NOMO-1 treated with dmso at 0.1 percent for 144 hours (cell line): Measurements from ENCODE around the gene CYFIP1.

Source experiments
- DNase-seq: peaks from one replicate; lab custom pipeline; 2025; ENCODE audit not compliant: unreplicated experiment; lab: John Stamatoyannopoulos, UW

CYFIP1 gene

DNA sequence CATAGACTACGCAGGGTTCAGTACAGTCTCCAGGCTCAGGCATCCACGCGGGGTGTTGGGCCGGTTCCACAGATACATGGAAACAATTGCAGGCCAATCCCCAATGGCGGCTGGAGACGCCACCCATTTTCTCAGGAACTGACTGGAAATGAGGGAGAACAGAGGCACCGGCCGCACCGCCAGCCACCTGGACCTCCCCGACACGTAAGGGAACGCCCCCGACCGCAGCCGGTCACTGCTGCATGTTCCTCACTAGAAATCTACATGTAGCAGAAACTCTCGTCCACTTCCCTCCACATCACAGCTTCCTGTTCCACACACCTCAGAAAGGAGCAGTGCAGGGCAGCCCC lies 29.2 kb downstream of the CYFIP1 start:
- DNase-seq = no peak

DNA sequence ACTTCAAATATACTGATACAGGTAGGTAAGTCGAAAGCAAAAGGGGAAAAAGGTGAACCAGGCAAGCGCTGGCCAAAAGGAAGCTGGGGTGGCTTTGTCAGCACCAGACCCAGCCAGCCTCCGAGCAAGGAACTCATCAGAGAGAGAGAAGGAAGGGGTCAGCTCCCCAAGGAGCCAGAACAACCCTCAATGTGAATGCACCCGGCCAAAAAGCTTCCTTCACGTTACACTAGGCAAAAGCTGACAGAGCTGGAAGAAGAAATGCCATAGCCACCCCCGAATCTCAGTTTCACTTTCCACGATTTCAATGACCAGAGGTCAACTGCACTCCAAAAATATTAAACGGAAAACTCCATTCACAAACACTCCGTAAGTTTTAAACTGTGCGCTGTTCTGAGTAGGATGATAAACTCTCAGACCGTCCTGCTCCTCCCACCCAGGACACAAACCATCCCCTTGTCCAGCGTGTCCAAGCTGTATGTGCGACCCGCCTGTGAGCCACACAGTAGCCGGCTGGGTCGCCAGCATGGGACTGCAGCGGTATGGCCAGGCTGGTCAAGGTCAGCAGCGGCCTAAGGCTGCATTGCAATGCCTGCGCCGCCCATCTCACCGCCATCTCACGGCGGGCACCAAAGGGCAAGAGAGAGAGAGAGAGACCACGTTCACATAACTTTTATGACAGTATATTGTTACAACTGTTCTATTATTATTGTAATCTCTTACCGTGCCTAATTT lies 29.7 kb downstream of the CYFIP1 start:
- no peak for DNase-seq

DNA sequence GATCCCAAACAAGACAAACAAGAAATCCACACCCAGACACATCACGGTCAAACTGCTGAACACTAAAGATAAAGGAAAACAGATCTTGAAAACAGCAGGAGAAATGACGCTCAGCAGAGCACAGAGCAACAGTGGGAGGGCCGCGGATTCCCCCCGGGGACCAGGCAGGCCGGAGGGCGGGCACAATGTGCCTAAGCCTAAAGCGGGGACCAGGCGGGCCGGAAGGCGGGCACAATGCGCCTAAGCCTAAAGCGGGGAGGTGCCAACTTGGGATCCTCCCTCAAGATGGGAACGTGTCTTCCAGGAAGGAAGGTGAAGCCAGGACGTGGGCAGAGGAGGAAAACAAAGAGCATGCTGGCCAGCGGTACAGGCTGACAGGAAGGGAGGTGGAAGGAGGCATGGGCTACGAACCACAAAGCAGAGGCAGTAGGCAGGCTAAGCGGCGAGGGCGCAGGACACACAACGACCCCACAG lies 31.1 kb downstream of the CYFIP1 start:
- DNase-seq = no peak

DNA sequence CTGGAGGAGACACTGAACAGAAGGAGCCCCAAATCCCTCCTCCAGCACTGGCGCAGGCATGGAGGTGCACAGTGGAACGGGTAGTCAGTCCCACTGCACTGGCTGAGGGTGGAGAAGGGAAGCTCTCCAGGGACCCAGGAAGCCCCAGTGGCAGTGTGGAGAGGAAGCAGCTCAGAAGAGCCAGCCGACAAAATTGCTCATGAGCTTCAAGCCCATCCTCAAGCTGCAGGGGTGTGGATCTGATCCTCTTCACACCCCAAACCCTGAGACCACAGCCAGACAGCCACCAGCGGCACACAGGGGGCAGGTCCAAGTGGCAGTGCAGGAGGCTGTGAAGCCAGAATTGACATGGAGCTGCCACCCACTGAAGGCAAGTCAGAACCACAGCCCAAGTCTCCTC lies 32.1 kb downstream of the CYFIP1 start:
- no peak for DNase-seq

DNA sequence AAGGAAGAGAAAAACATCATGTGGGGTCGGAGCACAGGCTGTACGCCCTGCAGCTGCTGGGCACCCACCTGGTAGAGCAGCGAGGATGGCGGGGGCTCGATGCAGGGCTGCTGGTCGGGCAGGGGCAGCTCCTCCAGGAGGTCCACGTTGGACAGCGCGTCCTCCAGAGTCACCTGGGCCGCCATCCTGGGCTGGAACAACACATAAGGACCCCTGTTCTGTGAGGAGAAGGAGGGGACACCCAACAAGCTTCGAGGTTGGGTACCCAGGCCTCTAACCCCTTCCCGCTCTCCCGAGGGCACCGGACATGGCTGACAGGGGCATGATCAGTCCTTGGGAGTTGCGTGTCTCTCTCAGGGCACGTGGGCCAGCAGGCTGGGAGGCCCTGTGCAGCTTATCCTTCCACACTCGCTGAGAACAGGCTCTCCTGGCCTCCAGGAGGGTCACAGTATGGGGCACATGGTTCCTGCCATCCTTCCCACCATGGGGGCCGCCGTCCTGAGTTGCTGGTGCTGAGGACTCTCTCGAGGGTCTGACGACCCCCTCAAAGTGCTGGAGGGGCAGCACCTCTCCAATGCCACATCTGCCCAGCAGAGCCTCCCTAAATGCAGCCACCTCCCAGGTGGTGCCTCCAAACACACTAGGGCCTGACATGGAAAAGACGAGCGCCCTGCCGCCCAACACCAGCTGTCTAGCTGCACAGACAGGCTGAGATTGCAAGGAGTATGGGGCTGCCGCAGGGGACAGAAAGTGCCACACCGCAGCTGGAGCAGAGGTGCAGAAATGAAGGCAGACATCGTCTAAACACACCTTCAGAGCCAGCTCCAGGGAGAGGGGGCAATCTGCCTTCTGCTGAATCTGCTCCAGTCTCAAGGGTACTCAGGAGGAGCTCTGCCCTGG lies 32.8 kb downstream of the CYFIP1 start:
- no peak for DNase-seq

DNA sequence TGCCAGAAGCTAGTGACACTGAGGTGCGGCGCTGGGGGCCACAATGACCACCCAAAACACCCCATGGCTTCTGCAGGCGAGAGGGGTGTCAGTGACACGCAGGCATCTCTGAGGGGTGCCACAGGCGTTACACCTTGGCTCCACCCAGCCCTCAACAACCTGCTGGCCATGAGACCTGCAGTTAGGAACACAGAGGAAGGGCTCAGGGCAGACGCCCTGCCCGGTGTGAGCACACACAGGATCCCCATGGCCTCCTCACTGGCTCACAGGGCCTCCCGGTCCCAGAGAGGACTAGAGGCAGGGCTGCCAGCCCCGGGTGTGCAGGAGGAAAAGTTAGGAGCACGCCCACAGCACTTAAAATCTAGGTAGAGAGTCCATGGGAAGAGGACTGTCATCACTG lies 35.1 kb downstream of the CYFIP1 start:
- no peak for DNase-seq

DNA sequence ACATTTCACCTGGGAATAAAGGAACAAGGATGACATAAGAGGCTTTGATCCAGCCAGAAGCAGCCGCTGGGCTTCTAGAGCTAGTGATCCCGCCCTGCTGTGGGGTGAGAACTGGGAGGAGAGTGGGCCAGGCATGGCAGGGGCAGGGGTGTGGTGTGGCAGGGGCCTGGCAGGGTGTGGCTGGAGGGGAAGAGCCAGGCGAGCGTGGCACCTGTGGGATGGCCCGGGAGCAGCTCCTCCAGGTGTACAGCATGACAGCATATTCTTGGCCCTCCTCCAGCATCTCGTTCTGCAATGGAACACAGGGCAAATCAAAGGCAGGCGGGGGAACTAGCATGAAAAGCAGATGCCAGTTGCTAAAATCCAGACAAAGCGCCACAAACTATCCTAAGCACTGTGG lies 35.5 kb downstream of the CYFIP1 start:
- no peak for DNase-seq

DNA sequence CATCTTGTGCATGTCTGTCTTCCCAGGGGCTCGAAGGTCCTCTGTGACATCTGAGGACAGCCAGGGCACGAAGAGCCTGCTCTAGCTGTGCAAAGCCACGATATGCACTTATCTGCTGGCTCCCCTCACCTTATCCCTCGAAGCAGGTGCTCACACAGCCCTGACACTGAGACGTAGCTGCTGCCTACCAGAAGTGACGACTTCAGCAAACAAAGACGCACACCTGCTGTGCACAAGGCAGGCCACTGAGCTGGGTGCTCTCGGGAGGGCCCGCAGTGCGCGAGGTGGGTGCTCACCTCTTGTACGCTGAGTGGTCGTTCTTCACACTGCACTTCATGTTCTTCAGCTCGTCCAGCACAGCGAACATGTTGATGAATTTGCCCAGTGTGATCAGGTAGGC lies 37.3 kb downstream of the CYFIP1 start:
- no peak for DNase-seq

DNA sequence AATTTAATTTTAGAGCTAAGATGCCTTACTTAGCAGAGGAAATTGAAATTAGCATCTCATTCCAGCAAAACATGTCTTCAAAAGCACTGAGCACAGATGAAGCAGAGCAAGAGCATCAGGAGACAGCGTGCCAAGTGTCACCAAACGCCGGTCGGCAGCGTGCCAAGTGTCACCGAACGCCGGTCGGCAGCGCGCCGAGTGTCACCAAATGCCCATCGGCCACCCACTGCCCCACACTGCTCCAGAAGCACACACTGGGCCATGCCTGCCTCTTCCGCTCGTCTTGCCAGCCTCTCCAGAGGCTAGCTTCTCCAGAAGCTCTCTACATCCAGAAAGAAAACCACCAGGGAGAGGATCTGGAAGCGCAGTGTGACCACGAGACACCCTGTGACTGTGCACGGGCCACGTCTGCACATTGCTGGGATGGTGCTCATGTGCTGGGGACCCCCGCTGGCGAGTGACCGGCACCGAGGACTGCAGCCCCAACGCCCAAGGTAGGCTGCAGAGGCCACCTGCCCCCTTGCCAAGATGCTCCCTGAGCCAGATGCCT lies 37.8 kb downstream of the CYFIP1 start:
- no peak for DNase-seq

DNA sequence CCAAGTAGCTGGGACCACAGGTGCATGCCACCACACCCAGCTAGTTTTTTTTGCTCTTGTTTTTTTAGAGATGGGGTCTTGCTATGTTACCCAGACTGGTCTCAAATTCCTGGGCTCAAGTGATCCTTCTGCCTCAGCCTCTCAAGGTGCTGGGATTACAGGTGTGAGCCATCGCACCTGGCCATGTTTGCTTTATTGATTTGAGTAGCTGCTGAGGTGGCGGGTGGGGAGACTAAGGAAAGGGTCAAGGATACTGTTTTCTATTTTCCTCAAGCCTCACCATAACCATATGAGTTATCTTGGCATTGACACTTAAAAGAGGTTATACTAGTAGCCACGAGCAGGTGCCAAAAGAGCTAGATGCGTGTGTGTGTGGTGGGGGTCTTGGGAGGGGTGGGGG lies 39.0 kb downstream of the CYFIP1 start:
- no peak for DNase-seq

DNA sequence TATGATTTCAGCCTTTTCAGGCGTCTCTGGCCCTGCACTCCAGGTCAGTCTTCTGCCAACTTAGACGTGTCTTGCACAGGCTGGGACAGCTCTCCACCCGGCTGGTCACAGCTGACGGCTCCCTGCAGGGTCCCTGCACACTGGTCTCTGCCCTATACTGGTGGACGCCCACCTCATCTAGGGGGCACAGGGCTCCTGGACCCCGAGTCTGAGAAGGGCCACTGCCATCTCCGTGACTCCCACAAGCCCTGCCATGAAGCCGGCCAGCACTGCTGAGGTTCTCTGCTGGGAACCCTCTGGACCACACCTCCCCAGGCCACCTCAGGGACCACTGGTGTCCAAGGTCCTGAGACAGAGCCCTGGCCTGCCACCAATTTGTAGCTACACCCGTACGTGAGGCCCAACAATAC lies 40.5 kb downstream of the CYFIP1 start:
- no peak for DNase-seq

DNA sequence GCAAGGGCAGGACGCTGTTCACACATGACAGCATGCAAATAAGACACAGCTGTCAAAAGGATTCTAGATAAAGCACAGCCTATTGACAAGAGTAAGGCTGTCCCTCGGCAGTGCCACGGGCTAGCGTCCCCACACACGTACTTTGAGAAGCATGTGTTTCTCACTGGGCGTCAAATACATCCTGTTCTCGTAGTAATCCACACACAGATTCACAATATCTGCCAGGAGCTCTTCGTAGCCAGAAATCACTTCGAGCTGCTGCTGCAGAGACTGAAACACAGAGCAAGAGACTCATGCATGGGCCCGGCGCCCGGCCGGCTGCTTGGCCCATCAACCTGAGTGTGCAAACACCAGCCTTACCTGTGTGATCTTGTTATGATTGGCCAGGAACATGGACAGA lies 41.1 kb downstream of the CYFIP1 start:
- DNase-seq = no peak

DNA sequence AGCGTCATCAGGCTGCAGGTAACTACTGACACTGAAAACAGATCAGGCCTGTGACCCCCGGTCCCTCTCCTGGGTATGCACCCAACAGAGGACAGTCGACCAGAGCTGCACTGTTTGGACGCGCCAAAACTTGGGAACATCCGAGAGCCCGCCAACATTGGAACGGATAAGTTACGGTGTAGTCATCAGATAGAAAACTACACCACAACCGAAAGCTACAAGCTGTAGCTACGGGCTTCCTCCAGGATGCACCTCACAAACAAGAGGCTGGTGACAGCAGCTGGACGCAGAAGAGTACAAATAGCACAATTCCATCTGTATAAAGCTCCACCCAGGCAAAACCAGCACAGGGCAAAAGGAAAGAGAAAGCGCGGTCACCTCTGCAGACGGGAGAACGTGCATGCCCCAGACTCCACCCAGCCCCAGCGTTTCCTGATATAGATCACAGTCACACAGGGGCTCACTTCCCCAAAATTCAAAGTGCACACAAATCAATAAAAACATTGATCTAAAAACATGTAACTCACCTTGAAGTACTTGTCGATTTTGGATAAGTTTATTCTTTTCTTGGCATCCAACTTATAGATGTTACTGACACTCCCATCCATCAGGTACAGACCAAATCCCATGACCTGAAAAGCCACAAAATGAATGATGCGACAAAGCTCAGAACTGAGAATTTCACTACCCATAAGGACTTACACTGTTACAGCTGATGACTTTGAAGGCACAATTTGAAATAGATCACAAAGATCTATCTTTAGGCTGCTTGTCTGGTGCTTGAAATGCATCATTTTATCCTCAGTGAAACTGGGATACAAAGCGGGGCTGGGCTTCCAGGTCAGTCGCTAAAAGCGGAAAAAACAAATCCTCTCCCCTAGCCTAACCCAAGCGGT lies 43.3 kb downstream of the CYFIP1 start:
- peak; percentile 43 for DNase-seq

DNA sequence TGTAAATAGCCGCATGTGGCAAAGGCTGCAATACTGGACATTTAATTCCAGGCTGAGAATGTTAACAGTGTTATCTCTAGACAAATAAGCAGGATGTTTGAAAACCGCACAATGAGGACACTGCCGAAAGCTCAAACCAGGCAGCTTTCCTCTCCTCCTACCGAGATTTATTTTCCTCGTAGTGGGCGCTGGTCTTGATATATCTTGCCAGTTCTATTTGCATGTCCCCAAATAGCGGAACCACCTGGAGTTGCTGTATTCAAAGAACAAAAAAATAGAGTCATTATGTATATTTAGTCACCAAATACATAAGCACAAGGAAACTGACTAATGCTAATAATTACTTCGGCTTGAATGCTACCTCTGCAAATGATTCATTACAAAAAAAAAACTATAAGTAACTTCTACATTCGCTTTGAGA lies 46.5 kb downstream of the CYFIP1 start:
- DNase-seq = no peak

DNA sequence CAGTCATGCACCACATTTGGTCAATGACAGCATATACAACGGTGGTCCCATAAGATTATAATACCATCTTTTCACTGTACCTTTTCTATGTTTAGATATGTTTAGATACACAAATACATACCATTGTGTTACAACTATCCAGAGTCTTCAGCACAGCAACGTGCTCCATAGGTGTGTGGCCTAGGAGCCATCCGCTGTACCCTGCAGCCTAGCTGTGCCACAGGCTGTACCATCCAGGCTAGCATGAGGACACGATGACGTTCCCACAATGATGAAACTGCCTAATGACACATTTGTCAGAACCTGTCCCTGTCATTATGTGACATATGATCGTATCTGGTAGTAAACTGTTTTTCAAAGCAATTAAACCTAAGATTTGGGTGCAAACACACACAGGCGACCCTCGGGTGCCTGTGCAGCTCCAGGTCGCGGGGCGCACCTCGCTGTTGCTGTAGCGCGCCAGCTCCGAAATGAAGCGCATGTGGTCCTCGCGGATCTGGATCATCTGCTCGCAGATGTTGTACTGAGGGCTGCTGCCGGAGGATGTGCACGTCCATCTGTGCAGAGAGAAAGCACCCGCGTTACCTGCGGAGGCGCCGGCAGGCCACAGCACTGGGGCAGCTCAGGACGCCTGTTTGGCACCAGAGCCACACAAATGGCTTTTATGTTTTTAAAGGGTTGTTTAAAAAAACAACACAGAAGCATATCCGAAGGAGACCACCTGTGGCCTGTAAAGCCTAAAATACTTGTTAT lies 48.2 kb downstream of the CYFIP1 start:
- no peak for DNase-seq

DNA sequence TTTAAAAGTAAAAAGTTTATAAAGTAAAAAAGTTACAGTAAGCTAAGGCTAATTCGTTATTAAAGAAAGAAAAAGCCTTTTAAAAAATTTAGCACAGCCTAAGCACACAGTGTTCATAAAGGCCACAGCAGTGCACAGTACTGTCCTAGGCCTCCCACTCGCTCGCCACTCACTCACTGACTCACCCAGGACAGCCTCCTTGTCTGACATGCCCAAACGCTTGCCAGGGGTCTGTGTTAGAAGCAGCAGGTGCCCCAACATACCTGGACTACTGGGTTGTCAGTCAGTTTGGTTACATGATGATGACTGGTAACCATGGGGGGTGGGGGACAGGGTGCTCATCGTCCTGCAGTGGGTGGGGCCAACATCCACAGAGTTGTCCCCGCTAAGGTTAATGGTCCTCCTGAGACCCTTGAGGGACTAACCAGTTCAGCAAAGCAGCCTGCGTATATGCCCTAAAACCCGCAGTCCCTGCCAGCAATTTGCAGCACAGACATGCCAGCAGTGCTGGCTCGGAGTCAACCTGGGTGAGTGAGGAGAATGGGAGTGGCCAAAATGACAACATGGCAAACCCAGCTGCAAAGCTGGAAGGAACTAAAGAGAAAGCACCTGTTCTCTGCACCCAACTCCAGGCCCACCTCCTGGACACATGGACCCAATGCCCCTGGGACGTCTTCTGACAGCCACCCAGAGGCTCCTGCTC lies 49.2 kb downstream of the CYFIP1 start:
- DNase-seq = no peak

DNA sequence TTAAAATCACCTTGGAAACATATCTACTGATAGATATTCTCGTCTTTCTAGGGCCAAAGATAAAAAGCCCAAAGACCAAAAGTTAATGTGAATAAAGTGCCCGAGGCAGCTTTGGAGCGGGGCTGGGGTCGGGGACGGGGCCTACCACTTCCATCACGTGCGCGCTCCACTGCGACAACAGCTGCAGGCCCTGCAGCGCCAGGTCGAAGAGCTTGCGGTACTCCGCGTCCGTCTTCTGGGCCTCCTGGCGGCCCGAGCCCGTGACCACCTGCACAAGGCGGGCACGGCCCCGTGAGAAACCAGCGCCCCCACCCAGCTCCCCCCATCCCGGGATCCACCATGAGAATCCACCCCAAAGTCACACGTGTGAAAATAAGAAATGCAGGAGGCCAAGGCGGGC lies 52.4 kb downstream of the CYFIP1 start:
- DNase-seq = no peak

DNA sequence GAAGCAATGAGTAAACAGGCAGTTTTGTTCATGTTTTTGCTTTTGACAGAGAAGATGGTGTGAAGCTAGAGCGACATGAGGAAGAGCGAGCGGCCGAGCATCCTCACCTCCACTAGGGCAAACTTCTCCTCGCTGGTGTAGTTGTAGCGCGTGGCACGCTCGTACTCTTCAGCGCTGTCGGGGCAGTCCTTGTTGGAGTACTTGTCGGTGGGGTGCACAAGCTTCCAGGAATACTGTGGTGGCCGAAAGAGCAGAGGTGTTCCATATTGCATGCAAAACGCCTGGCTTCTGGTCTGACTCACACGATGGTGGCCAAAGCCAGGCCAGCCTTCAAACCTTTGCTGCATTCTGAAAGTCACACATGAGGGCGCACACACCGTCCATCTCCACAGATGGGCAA lies 54.3 kb downstream of the CYFIP1 start:
- DNase-seq = no peak

DNA sequence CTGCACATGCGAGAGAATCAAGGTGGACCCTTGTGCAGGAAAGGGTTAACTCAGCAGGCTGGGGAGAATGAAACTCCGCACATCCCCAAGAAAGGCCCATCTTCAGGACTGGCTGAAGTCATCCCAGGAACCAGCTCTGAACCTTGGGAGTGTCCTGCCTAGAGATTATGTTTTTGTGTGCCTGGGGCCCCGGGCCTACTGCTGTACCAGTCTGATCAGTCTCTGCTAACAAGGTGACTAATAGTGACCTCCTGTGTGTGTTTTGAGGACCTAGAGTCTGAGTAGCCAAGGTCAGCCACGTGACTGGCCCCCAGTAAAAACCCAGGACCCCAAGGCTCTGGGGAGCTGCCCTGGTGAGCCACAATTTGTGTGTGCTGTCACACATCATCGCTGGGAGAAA lies 58.2 kb downstream of the CYFIP1 start:
- DNase-seq = no peak

DNA sequence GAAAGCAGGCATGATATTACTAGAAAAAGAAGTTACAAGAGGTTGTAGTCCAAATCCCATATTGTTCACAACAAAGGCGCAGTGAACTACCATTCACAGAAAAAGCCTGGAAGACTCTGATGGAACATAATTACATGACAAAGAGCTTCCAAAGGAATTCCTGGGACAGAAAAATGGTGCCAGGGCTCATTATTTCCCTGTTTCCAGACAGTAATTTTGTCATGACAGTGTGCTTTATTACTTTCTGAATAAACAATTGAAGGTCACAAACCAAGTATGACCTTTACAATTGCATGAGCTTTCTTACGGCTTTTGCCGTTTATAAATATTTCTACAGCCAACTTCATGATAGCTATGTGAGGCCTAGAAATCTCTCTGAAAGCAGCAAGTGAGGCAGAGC lies 61.0 kb downstream of the CYFIP1 start:
- DNase-seq = no peak
